GM10248 (cell line): ENCODE measurements around the gene MYO9A.
A peak's percentile ranks its signal among the peaks of the same experiment; 100 is the strongest.

Experiments used
- CTCF ChIA-PET: fragments of 300-600 bp; sonication (Branson Sonifier 250); formaldehyde crosslinking; extraction: SDS; loops from one replicate; lab custom pipeline; 2021; ENCODE audit warnings: antibody characterized with exemption; lab: Yijun Ruan, JAX
- POLR2A ChIA-PET: fragments of 350-650 bp; sonication (Branson Sonifier 250); formaldehyde crosslinking; extraction: SDS; loops from one replicate; lab custom pipeline; 2020; ENCODE audit warnings: antibody characterized with exemption; lab: Yijun Ruan, JAX
- DNase-seq: peaks from one replicate; pipeline ENCODE4 v3.0.0; 2012; ENCODE audit errors: extremely low spot score
- CTCF ChIP-seq: IDR thresholded peaks from 2 replicates; pipeline ENCODE4 v1.5.1; 2012; ENCODE audit warnings: mild to moderate bottlenecking, low read depth; ENCODE audit errors: extremely low read depth, missing control alignments, control extremely low read depth

MYO9A gene

GRCh38 chr15:71789616-71790015 is 328.3 kb downstream of the MYO9A start:
- no peak for DNase-seq
- ChIA-PET CTCF (interaction anchor here (1.9 to 5.1 kb wide), 3 partner anchors 9 to 14 kb away, joined by 6 to 32 read pairs (median 16); no protein-coding TSS in a partner anchor), POLR2A (no interaction called here)
- no peak for TF ChIP-seq CTCF

DNA sequence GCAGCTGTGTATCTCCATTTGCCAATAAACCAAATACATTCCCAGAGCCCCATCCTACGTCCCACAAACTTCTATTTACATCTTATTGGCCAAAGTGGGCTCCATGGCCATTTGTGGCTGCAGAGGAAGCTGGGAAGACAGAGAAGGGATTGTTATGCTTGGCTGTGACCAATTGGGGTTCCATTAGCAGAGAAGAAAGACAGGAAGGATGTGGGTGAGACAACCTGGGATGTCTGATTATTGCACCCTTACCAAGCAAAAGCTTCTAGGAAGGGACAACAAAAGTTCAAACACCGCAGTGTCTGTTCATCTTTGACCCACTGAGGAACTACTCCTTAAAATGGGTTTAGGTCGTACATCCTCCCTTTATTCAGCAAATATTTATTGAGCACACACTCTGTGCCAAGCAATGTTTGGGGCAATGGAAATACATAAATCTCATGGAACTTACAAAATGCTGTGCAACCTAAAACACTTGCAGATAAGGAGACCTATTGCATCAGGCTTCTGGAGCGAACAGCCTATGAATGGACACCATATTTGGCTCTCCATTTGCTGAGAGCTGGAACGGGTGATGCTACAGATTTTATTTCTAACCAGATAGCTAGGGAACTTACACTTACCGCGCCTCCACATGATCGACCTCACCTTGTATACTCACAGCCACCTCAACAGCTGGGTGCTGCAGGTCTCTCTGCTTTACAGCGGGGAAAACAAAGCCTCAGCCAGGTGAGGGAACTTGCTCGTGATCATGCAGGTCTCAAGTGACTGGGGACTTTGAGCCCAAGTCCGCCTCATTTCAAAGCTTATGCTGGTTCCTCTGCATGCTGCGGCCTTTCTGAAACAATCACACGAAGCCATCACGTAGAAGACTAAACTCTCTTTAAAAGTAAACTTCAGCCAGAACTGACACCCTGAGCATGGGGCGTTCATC is 329.0 kb downstream of the MYO9A start:
- DNase-seq = no peak
- POLR2A ChIA-PET = no interaction called here
- CTCF ChIA-PET = interaction anchor here (1.0 to 5.1 kb wide), 4 partner anchors 8 to 45 kb away, joined by 4 to 32 read pairs (median 11); no protein-coding TSS in a partner anchor
- no peak for TF ChIP-seq CTCF

DNA sequence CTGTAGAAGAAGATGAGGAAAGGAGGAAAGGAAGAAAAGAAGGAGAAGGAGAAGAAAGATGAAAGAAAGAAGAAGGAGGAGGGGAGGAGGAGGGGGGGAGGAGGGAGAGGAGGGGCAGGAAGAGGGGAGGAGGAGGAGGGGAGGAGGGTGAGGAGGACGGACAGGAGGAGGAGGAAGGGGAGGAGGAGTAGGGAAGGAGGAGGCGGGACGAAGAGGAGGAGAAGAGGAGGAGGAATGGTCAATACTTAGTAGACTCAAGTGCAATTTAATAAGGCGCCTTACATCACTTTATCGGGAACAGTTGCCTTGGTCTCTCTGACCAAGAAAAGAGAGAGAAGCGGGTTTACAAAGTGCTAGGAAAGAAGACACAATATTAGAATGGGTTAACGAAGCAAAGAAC is 331.3 kb downstream of the MYO9A start:
- DNase-seq = no peak
- no peak for TF ChIP-seq CTCF
- ChIA-PET POLR2A (interaction anchor here (0.7 kb wide), 1 partner anchor 414 kb away, joined by 4 read pairs; no protein-coding TSS in a partner anchor), CTCF (interaction anchor here (1.0 to 1.8 kb wide), 3 partner anchors 14 to 370 kb away, joined by 4 to 8 read pairs (median 8); no protein-coding TSS in a partner anchor)

DNA sequence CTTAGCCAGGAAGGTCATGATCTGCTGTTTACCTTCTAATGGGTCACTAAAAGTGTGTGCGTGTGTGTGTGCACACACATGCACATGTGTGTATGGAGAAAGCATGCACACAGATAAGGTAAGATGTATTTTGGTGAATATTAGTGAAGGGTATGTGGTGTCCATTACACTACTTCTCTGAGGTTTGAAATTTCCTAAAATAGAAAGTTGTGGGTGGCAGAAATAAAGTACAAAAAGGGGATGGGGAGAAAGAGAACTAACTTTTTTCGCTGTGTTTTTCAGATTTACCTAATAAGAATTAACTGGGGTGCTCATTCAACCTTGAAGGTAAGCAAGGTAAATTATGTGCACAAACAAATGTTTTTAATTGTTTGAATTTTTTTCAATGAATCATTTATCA is 332.0 kb downstream of the MYO9A start:
- POLR2A ChIA-PET = interaction anchor here (0.7 kb wide), 1 partner anchor 415 kb away, joined by 4 read pairs; no protein-coding TSS in a partner anchor
- CTCF ChIA-PET = interaction anchor here (1.2 to 1.8 kb wide), 3 partner anchors 15 to 370 kb away, joined by 5 to 8 read pairs (median 8); no protein-coding TSS in a partner anchor
- TF ChIP-seq CTCF = no peak
- no peak for DNase-seq

DNA sequence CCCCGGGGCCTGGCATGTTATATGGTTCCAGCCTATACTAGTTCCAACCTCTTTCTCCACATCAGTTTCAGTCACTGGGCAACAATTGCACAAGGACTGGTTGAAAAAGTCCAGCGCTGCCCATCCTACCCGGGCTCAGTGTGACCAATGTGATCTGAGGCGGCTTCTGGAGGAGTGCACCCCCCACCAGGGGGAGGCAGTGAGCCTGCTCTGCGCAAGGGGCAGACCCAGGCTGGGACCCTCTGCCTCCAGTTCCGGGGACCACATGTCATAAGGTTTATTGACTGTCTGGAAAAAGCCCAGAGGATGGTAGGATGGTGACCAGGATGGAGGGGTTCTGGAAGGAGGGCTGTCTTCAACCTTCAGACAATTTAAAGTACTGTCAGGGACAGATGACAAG is 333.2 kb downstream of the MYO9A start:
- POLR2A ChIA-PET = no interaction called here
- CTCF ChIA-PET = interaction anchor here (0.7 to 2.5 kb wide), 4 partner anchors 18 to 371 kb away, joined by 4 to 13 read pairs (median 10); no protein-coding TSS in a partner anchor
- TF ChIP-seq CTCF = peak; percentile 30
- no peak for DNase-seq

GRCh38 chr15:71782422-71783165 is 335.4 kb downstream of the MYO9A start:
- POLR2A ChIA-PET = interaction anchor here (0.8 kb wide), 1 partner anchor 445 kb away, joined by 3 read pairs; no protein-coding TSS in a partner anchor
- TF ChIP-seq CTCF = no peak
- DNase-seq = no peak
- CTCF ChIA-PET = interaction anchor here (1.9 to 4.0 kb wide), 4 partner anchors 20 to 374 kb away, joined by 8 to 39 read pairs (median 25); no protein-coding TSS in a partner anchor
